HG03378 (cell line): ENCODE measurements around the gene PLEKHA7.

Experiments
- ATAC-seq: cut with Tn5 transposase; IDR thresholded peaks from one replicate; pipeline ENCODE4 v1.9.1; 2021; ENCODE audit warnings: mild to moderate bottlenecking, moderate library complexity; ENCODE audit not compliant: unreplicated experiment

Gene PLEKHA7

DNA sequence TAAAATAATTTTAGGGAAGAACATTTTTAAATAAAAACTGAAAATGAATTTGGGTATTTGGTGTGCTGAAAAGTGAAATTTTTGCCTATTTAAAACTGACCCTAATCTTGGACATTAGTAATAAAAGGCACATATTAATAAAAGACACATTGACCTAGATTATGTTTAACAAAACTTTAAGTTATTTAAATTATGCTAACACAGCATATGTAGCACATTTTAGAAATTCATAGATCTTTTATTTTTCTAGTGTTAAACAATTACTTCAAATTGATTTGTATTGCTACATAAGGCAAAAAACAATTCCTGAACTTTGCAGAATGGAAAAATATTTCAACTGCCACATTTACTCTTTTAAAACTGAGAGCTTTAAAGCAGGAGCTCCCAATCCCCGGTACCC, 265.1 kb downstream of the PLEKHA7 start:
- no peak for ATAC-seq

- ATAC-seq: no peak
These were observed 268.1 kb downstream of the PLEKHA7 start for GRCh38 chr11:16745950-16746605.

DNA sequence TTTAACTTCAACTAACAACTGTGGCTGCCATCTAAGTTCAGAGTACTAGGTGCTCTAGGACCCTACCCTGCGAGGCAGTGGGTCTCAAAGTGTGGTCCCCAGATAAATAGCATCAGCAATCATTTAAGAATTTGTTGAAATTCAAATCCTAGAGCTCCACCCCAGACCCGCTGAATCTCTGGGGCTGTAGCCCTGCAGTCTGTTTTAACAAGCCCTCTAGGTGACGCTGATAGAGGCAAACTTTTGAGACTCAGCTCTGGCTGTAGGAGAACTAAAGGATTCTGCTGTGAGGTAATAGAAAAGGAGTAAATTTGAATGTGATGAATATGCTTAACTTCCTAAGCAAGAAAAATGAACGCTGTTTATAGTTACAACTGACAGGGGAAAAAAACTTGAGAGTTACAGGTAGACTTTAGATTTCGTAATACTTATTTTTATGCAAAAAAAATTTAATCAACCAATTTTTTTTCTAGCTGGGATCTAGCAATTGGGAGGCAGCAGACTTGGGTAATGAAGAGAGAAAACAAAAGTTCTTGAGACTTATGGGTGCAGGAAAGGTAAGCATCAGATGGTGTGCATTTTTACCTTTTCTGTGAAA, 270.0 kb downstream of the PLEKHA7 start:
- ATAC-seq: no peak

GRCh38 chr11:16743478-16743877, 270.7 kb downstream of the PLEKHA7 start:
- no peak for ATAC-seq

GRCh38 chr11:16741473-16741872, 272.7 kb downstream of the PLEKHA7 start:
- ATAC-seq: no peak

- no peak for ATAC-seq
These were observed 275.0 kb downstream of the PLEKHA7 start for GRCh38 chr11:16738947-16739815.

DNA sequence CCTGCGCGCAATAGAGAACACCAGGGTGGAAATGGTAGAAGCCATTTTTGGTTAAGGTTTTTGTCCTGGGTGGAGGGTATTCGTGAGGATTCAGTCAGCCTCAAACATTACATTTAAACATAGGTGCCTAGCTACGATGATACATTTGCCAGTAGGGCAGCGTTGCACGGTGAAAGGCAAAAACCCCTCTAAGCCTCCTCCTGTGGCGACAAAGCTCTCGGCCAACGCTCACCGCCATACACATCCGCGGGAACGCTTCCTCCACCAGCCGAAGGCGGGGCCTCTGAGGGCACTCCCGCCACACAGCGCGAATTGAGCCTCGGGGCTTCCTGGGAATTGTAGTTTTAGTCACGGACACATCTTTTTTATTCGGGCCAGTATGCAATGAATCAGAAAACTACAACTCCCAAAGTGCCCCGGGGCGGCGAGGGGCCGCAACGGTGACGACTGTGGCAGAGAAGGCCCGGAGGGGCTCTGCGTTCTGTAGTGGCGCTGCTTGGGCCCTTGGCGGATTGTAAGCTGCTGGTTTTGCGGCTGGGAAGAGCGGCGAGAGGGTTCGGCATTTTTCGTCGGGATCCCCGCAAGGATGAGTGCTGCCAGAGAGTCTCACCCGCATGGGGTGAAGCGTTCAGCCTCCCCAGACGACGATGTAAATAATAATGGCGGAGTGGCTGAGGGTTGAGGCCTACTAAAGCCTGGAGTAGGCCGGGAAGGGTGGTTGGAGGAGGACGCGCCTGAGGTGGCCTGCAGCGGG, 275.8 kb downstream of the PLEKHA7 start, which contains the start of gene C11orf58:
Gene C11orf58 (plus strand): TSS at position 455 of the 754 bp plus-strand sequence. CDS start 132 bp downstream, at position 587.
- ATAC-seq: peak; percentile 98

GRCh38 chr11:16737818-16738192, 276.4 kb downstream of the PLEKHA7 start:
- peak; percentile 8 for ATAC-seq
